Activated CD8-positive, alpha-beta T cell treated with anti-CD3 and anti-CD28 coated beads for 36 hours (primary cell): ENCODE data around the gene TOM1L2. TPM values are rescaled to one million over a fixed set of nuclear protein-coding genes. Genes with fewer than 3 reads are reported as not detected.

ENCODE experiments used
- ATAC-seq: fragments of 200-7000 bp; cut with Tn5 transposase; one replicate; pipeline ENCODE4 v1.10.0; 2021; ENCODE audit warnings: mild to moderate bottlenecking, moderate library complexity
- CTCF ChIA-PET: fragments of 350-600 bp; sonication (Branson Sonifier 250); formaldehyde crosslinking; loops from one replicate; lab custom pipeline; 2021; ENCODE audit warnings: antibody characterized with exemption; lab: Charles Lee
- POLR2A ChIA-PET: fragments of 350-600 bp; sonication (Branson Sonifier 250); formaldehyde crosslinking; loops from one replicate; lab custom pipeline; 2021; ENCODE audit warnings: antibody characterized with exemption; lab: Charles Lee
- DNase-seq: peaks from one replicate; pipeline ENCODE4 v3.0.0-alpha.2; 2020
- H3K27ac Mint-ChIP-seq: one replicate; pipeline ENCODE4 v1.8.0; 2021; ENCODE audit warnings: mild to moderate bottlenecking, mixed read lengths
- H3K27me3 Mint-ChIP-seq: one replicate; pipeline ENCODE4 v1.8.0; 2021; ENCODE audit warnings: mixed read lengths
- H3K36me3 Mint-ChIP-seq: one replicate; pipeline ENCODE4 v1.8.0; 2021; ENCODE audit warnings: low read depth, mixed read lengths
- H3K4me1 Mint-ChIP-seq: one replicate; pipeline ENCODE4 v1.8.0; 2021; ENCODE audit warnings: low read depth, mixed read lengths
- H3K4me3 Mint-ChIP-seq: one replicate; pipeline ENCODE4 v1.8.0; 2021; ENCODE audit warnings: mild to moderate bottlenecking, moderate library complexity, mixed read lengths
- H3K9me3 Mint-ChIP-seq: one replicate; pipeline ENCODE4 v1.8.0; 2021; ENCODE audit warnings: mixed read lengths
- intact Hi-C: fragments of 100-400 bp; cut with micrococcal nuclease; formaldehyde crosslinking; loops from one replicate; pipeline ENCODE4 v1.10.0; 2022
- total RNA-seq, 2 experiments: library from RNA; stranded (reverse); gene quantifications; one replicate each; pipeline ENCODE4 v1.2.3, GENCODE V29; 2021
- TF ChIP-seq, protein P1 (sequence below): fragments of 200-600 bp; IDR thresholded peaks from one replicate; pipeline ENCODE4 v1.8.0; 2022; ENCODE audit warnings: antibody characterized with exemption, mild to moderate bottlenecking

The TOM1L2 gene
- total RNA-seq, 2 experiments from 2014 or later: 10.3 to 10.8 TPM

DNA sequence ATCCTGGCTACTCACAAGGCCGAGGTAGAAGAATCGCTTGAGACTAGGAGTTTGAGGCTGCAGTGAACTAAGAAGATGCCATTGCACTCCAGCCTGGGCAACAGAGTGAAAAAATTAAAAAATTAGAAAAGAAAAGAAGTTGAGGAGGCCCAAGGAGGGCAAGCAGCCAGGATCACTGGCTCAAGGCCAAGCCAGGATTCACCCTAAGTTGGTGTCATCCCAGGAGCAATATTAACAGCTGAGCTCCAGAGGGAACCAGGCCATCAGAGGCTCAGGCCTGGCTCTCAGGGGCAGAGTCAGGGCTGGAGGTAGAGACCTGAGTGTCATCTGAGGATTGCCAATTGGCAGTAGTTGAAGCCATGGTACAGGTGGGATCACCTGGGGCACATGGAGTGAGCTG, 21.2 kb upstream of the TOM1L2 start:
- TF ChIP-seq, protein P1, sequence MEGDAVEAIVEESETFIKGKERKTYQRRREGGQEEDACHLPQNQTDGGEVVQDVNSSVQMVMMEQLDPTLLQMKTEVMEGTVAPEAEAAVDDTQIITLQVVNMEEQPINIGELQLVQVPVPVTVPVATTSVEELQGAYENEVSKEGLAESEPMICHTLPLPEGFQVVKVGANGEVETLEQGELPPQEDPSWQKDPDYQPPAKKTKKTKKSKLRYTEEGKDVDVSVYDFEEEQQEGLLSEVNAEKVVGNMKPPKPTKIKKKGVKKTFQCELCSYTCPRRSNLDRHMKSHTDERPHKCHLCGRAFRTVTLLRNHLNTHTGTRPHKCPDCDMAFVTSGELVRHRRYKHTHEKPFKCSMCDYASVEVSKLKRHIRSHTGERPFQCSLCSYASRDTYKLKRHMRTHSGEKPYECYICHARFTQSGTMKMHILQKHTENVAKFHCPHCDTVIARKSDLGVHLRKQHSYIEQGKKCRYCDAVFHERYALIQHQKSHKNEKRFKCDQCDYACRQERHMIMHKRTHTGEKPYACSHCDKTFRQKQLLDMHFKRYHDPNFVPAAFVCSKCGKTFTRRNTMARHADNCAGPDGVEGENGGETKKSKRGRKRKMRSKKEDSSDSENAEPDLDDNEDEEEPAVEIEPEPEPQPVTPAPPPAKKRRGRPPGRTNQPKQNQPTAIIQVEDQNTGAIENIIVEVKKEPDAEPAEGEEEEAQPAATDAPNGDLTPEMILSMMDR: no peak
- intact Hi-C loops: no loop called here
- no peak for DNase-seq
- peaks cover 2% of the 10 kb centered on the region for H3K4me1 Mint-ChIP-seq
- H3K36me3 Mint-ChIP-seq: no peaks in the 10 kb centered on the region
- POLR2A ChIA-PET: interaction anchor here (0.9 kb wide), 1 partner anchor 8 kb away, joined by 3 read pairs; no protein-coding TSS in a partner anchor
- no peak for ATAC-seq
- H3K27ac Mint-ChIP-seq: no peak overlapping the region
- H3K27me3 Mint-ChIP-seq: no peaks in the 10 kb centered on the region
- H3K4me3 Mint-ChIP-seq: no peak overlapping the region
- CTCF ChIA-PET: no interaction called here
- no peaks in the 10 kb centered on the region for H3K9me3 Mint-ChIP-seq

DNA sequence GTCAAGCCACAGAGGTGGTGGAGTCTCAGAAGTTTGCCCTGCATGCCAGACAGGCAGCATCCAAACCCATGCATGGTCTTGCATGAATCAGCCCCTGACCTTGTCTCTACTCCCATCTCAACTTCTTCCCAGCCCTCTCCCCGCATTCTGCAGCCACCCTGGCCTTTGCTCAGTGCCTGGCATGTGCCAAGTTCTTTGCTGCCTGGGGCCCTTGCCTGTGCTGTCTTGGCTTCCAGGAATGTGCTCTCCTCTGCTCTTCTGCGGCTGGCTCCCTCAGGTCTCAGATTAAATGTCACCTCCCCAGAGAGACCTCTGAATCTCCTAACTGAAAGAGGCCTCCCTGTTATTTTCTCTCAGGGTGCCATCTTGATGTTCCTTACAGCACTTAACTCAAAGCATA, 18.1 kb upstream of the TOM1L2 start:
- DNase-seq: no peak

DNA sequence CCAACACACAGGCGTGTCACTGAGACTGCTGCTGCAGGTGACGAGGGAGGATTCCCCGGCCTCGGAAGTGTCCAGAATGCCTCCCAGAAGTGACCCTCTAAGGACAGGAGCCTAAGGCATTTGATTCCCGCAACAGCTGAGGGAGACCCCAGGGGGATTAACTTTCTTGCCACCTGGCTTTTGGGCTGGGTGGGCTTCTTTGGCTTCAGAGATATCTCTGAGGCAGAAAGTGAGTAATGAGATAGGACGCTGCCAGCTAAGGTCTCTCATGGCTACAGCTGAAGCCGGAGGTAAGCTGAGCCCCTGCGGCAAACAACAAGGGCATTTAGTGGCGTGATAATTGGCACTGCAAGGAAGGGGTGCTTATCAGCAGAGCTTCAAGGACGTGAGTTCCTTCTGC, 17.4 kb upstream of the TOM1L2 start:
- CTCF ChIA-PET: no interaction called here
- Mint-ChIP-seq H3K27ac (no peak overlapping the region), H3K4me1 (peaks cover 2% of the 10 kb centered on the region), H3K27me3 (no peaks in the 10 kb centered on the region), H3K9me3 (no peaks in the 10 kb centered on the region), H3K4me3 (no peak overlapping the region), H3K36me3 (no peaks in the 10 kb centered on the region)
- DNase-seq (no peak), ATAC-seq (no peak)
- intact Hi-C loops: no loop called here
- POLR2A ChIA-PET: no interaction called here
- TF ChIP-seq, protein P1: no peak

More for the DNA sequence above, 18.1 kb upstream of the TOM1L2 start:
- TF ChIP-seq, protein P1: no peak
- Mint-ChIP-seq H3K4me3 (no peak overlapping the region), H3K36me3 (no peaks in the 10 kb centered on the region), H3K9me3 (no peaks in the 10 kb centered on the region), H3K4me1 (peaks cover 2% of the 10 kb centered on the region), H3K27ac (no peak overlapping the region), H3K27me3 (no peaks in the 10 kb centered on the region)
- CTCF ChIA-PET: no interaction called here
- intact Hi-C loops: no loop called here
- ATAC-seq: no peak
- POLR2A ChIA-PET: no interaction called here

DNA sequence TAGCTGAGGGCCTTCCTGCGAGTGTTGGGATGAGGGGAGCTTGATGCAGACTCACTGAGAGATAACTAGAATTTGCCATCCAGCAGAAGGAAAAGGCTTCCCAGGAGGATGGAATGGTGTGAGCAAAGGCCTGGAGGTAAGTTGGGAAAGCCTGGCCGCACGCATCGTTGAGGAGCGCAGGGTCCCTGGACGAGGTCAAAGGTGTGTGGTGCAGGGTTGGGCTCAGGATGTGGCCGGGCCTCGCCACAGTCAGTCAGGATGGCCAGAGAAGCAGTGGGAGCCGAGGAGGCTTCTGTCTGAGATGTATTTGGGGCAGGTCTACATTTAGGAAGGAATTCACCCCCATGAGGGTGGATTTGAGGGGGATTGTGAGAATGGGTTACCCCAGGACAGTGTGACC, 16.9 kb upstream of the TOM1L2 start:
- POLR2A ChIA-PET: no interaction called here
- ATAC-seq (no peak), DNase-seq (no peak)
- CTCF ChIA-PET: no interaction called here
- TF ChIP-seq, protein P1: no peak
- Mint-ChIP-seq H3K4me3 (no peak overlapping the region), H3K36me3 (no peaks in the 10 kb centered on the region), H3K9me3 (no peaks in the 10 kb centered on the region), H3K27me3 (no peaks in the 10 kb centered on the region), H3K27ac (no peak overlapping the region), H3K4me1 (peaks cover 2% of the 10 kb centered on the region)
- intact Hi-C loops: no loop called here

DNA sequence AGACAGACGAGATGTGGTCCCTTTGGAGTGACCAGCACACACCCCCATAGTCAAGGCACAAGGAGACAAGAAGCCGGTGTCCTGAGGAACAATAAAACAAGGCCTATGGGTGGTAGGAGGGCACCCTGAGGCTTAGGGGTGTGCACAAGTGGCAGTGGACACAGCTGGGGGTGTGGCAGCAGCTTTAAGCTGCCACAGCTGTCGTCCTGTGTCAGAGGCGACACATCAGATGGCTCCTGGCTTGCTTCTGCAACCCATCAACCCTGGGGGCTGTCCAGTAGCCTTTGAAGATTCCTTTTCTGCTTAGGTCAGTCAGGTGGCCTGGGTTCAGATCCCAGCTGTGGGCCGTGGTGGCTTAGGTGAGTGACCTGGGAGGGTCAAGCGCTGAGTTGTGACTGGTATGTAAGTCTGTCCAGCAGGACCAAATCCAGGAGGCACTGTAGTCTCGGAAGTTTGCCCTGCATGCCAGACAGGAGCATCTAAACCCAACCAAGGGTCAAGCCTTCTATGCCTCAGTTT, 16.3 kb upstream of the TOM1L2 start:
- H3K27ac Mint-ChIP-seq: no peak overlapping the region
- H3K36me3 Mint-ChIP-seq: no peaks in the 10 kb centered on the region
- TF ChIP-seq, protein P1: no peak
- ChIA-PET CTCF (no interaction called here), POLR2A (no interaction called here)
- intact Hi-C loops: no loop called here
- no peak for DNase-seq
- H3K4me3 Mint-ChIP-seq: no peak overlapping the region
- ATAC-seq: no peak
- no peaks in the 10 kb centered on the region for H3K9me3 Mint-ChIP-seq
- H3K4me1 Mint-ChIP-seq: peaks cover 2% of the 10 kb centered on the region
- no peaks in the 10 kb centered on the region for H3K27me3 Mint-ChIP-seq
